T-cell (primary cell): ENCODE data around the gene EPSTI1. TPM values are rescaled to one million over a fixed set of nuclear protein-coding genes. Genes with fewer than 3 reads are reported as not detected.

Experiments used
- ATAC-seq, 4 experiments: fragments of 200-7000 bp in 3 of 4; fragments of 150-1000 bp in 1 of 4; cut with Tn5 transposase; replicated peaks in 1 of 4; 1 replicate in 3 of 4; 2 replicates in 1 of 4; pipeline ENCODE4 v1.10.0; 2021; ENCODE audit warnings: moderate library complexity in 3 of 4, mild to moderate bottlenecking in 2 of 4, moderate number of reproducible peaks in 1 of 4
- CTCF ChIA-PET, 2 donors: fragments of 300-600 bp; sonication (Branson Sonifier 250); formaldehyde crosslinking; loops; one replicate each; lab custom pipeline; 2022; ENCODE audit warnings: antibody characterized with exemption in 2 of 2; lab: Charles Lee
- POLR2A ChIA-PET, 2 donors: fragments of 300-600 bp; sonication (Branson Sonifier 250); formaldehyde crosslinking; loops; one replicate each; lab custom pipeline; 2022; ENCODE audit warnings: antibody characterized with exemption in 2 of 2; lab: Charles Lee
- DNase-seq, 35 experiments: peaks; one replicate each; pipeline versions ENCODE4 v3.0.0 to v3.0.0-alpha.2; 2013 to 2023
- H3K27ac ChIP-seq: one replicate; pipeline ENCODE4 v1.5.1; 2013; ENCODE audit warnings: low read length
- H3K27me3 ChIP-seq, 2 experiments: replicated peaks in 1 of 2; 1 replicate in 1 of 2; 2 replicates in 1 of 2; pipeline versions ENCODE4 v1.6.1 to v1.7.0; 2013; ENCODE audit warnings: low read length in 1 of 2, mixed read lengths in 1 of 2; ENCODE audit not compliant: control insufficient read depth in 2 of 2, insufficient read depth in 2 of 2; ENCODE audit errors: extremely low read depth in 1 of 2
- H3K36me3 ChIP-seq, 2 donors: 1 replicate in 1 of 2; 2 replicates in 1 of 2; pipeline versions ENCODE4 v1.6.1 to v1.7.0; 2013; ENCODE audit warnings: low read length in 1 of 2; ENCODE audit not compliant: control insufficient read depth in 2 of 2, insufficient read depth in 1 of 2; ENCODE audit errors: extremely low read depth in 1 of 2
- H3K4me1 ChIP-seq, 2 experiments: 1 replicate in 1 of 2; 2 replicates in 1 of 2; pipeline versions ENCODE4 v1.6.1 to v1.7.0; 2013; ENCODE audit warnings: low read length in 2 of 2, mixed read lengths in 1 of 2; ENCODE audit not compliant: insufficient read depth in 2 of 2, control insufficient read depth in 1 of 2; ENCODE audit errors: extremely low read depth in 1 of 2
- H3K4me3 ChIP-seq, 2 donors: 1 replicate in 1 of 2; 2 replicates in 1 of 2; pipeline versions ENCODE4 v1.5.1 to v1.7.0; 2013; ENCODE audit warnings: mild to moderate bottlenecking in 2 of 2, low read length in 1 of 2, moderate library complexity in 1 of 2; ENCODE audit not compliant: control insufficient read depth in 1 of 2; ENCODE audit errors: extremely low read depth in 1 of 2
- H3K9me3 ChIP-seq: 2 replicates; pipeline ENCODE4 v1.7.0; 2013
- H3K27ac Mint-ChIP-seq, 2 donors: one replicate each; pipeline ENCODE4 v1.8.0; 2020 to 2021; ENCODE audit warnings: mild to moderate bottlenecking in 2 of 2, mixed read lengths in 2 of 2
- H3K27me3 Mint-ChIP-seq, 2 donors: one replicate each; pipeline ENCODE4 v1.8.0; 2021 to 2022; ENCODE audit warnings: mixed read lengths in 2 of 2
- H3K36me3 Mint-ChIP-seq: one replicate; pipeline ENCODE4 v1.8.0; 2021; ENCODE audit warnings: mixed read lengths
- H3K4me1 Mint-ChIP-seq, 3 donors: one replicate each; pipeline ENCODE4 v1.8.0; 2020 to 2022; ENCODE audit warnings: mixed read lengths in 3 of 3, mild to moderate bottlenecking in 1 of 3
- H3K4me3 Mint-ChIP-seq, 3 donors: one replicate each; pipeline ENCODE4 v1.8.0; 2020 to 2022; ENCODE audit warnings: mild to moderate bottlenecking in 3 of 3, mixed read lengths in 3 of 3, moderate library complexity in 3 of 3
- H3K9me3 Mint-ChIP-seq, 3 donors: one replicate each; pipeline ENCODE4 v1.8.0; 2020 to 2022; ENCODE audit warnings: mixed read lengths in 3 of 3
- WGBS: methylation state at CpG from one replicate; pipeline ENCODE4 v1.1.5; 2013; ENCODE audit warnings: missing lambda C conversion rate; ENCODE audit not compliant: insufficient coverage; 5-methylcytosine and 5-hydroxymethylcytosine counted together
- total RNA-seq, 35 experiments: library from RNA in 6 of 35; stranded (reverse) in 6 of 35; fragments of 120-200 nt in 1 of 35; gene quantifications; one replicate each; pipeline versions ENCODE4 v1.2.1 to v1.2.4 and lab custom pipeline; 2013 to 2026

The EPSTI1 gene
- total RNA-seq, 5 donors from 2014 or later (not counting 1 experiment from before 2014, with no cell fraction given), result 15.3 to 29.9 (median 28.5) TPM

DNA sequence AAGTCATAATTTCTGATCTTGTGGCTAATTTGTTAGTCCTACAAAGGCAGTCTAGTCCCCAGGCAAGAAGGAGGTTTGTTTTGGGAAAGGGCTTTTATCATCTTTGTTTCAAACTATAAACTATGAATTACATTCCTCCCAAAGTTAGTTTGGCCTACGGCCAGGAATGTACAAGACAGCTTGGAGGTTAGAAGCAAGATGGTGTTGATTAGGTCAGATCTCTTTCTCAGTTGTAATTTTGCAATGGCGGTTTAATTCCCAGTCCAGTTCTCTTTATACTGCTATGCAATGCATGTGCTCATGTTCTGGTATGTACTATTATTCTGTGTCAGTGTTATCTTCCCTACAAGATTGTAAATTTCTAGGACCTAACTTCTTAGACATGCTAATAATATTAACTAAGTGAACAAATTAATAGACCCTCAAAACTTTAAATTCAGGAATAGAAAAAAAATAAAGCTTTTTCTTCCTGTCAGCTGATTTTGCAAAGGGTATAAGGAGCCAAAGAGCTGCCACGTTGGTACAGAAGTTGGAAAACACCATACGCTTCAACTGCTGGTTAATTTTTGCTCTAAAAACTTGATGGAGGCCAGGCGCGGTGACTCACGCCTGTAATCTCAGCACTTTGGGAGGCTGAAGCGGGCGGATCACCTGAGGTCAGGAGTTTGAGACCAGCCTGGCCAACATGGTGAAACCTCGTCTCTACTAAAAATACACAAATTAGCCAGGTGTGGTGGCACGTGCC lies 30.1 kb upstream of the EPSTI1 start:
- no peak overlapping the region for H3K27ac ChIP-seq
- no peaks in the 10 kb centered on the region for H3K27me3 ChIP-seq
- H3K36me3 ChIP-seq, result no peaks in the 10 kb centered on the region
- Mint-ChIP-seq H3K36me3 (no peaks in the 10 kb centered on the region), H3K4me1 (peaks cover 22 to 31% (median 25%) of the 10 kb centered on the region in 3 donors), H3K27ac (no peak overlapping the region), H3K27me3 (no peaks in the 10 kb centered on the region), H3K9me3 (no peaks in the 10 kb centered on the region), H3K4me3 (peak overlapping the region in 1 of 3 donors; percentile 99)
- ChIA-PET POLR2A (interaction anchor here (0.7 to 2.4 kb wide), 3 partner anchors 30 to 65 kb away, joined by 3 to 17 read pairs (median 9); partner anchors contain the start of gene EPSTI1 (in 1 of the 2)), CTCF (interaction anchor here (0.6 to 2.4 kb wide), 5 partner anchors 29 to 1682 kb away, joined by 4 to 8 read pairs (median 6); no protein-coding TSS in a partner anchor)
- 90% methylated on average over 2 of the region's 11 CpGs for WGBS
- no peak overlapping the region for H3K4me3 ChIP-seq
- no peak for ATAC-seq
- no peak for DNase-seq
- H3K4me1 ChIP-seq, result peaks cover 0 to 24% of the 10 kb centered on the region in 2 experiments
- no peaks in the 10 kb centered on the region for H3K9me3 ChIP-seq

GRCh38 chr13:43020794-43021193 lies 28.8 kb upstream of the EPSTI1 start:
- Mint-ChIP-seq H3K36me3 (no peaks in the 10 kb centered on the region), H3K27ac (no peak overlapping the region), H3K9me3 (no peaks in the 10 kb centered on the region), H3K4me1 (peaks cover 19 to 25% (median 21%) of the 10 kb centered on the region in 3 donors), H3K27me3 (no peaks in the 10 kb centered on the region), H3K4me3 (no peak overlapping the region)
- Histone ChIP-seq H3K27me3 (no peaks in the 10 kb centered on the region), H3K27ac (no peak overlapping the region), H3K9me3 (no peaks in the 10 kb centered on the region), H3K36me3 (no peaks in the 10 kb centered on the region), H3K4me1 (peaks cover 0 to 24% of the 10 kb centered on the region in 2 experiments), H3K4me3 (no peak overlapping the region)
- DNase-seq (no peak), ATAC-seq (no peak)
- POLR2A ChIA-PET, result no interaction called here
- WGBS, result no CpG with 5 or more reads among the region's 1 CpG
- CTCF ChIA-PET, result no interaction called here

DNA sequence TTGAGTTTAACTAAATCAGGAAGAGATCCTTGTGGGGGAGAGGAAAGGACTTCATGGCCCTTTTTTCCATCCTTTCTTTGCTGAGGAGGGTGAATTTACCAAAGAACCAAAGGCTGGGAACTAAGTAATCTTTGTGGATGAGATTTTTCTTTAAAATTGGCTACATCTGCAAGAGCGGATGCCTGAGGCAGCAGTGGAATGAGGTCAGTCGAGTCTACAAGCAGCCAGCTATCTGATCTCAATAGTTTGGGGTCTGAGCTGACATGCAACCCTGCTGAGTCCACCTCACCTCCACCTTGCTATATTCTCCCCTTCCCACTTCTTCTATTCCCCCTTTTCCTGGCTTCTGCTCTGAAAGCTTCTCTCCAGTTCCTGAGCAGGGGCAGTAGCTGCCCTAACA lies 27.8 kb upstream of the EPSTI1 start:
- DNase-seq (no peak), ATAC-seq (no peak)
- H3K9me3 ChIP-seq, result no peaks in the 10 kb centered on the region
- WGBS, result 81% methylated on average over 2 of the region's 2 CpGs
- Mint-ChIP-seq H3K27me3 (no peaks in the 10 kb centered on the region), H3K27ac (no peak overlapping the region), H3K4me3 (no peak overlapping the region), H3K9me3 (no peaks in the 10 kb centered on the region), H3K36me3 (no peaks in the 10 kb centered on the region), H3K4me1 (peaks cover 12 to 18% (median 13%) of the 10 kb centered on the region in 3 donors)
- no peaks in the 10 kb centered on the region for H3K27me3 ChIP-seq
- H3K4me1 ChIP-seq, result peaks cover 0 to 18% of the 10 kb centered on the region in 2 experiments
- no peaks in the 10 kb centered on the region for H3K36me3 ChIP-seq
- H3K4me3 ChIP-seq, result no peak overlapping the region
- ChIA-PET CTCF (no interaction called here), POLR2A (interaction anchor here (1.1 to 1.3 kb wide), 2 partner anchors 9 to 28 kb away, joined by 4 read pairs; partner anchors contain the start of gene EPSTI1 (in 1 of the 2))
- H3K27ac ChIP-seq, result no peak overlapping the region

- no peaks in the 10 kb centered on the region for H3K4me1 Mint-ChIP-seq
- ChIA-PET POLR2A (no interaction called here), CTCF (no interaction called here)
- Histone ChIP-seq H3K27ac (no peak overlapping the region), H3K4me3 (no peak overlapping the region), H3K36me3 (no peaks in the 10 kb centered on the region), H3K4me1 (no peaks in the 10 kb centered on the region), H3K9me3 (no peaks in the 10 kb centered on the region), H3K27me3 (no peaks in the 10 kb centered on the region)
- H3K36me3 Mint-ChIP-seq, result no peaks in the 10 kb centered on the region
- no peaks in the 10 kb centered on the region for H3K9me3 Mint-ChIP-seq
- no peak overlapping the region for H3K4me3 Mint-ChIP-seq
- no peak for ATAC-seq
- H3K27ac Mint-ChIP-seq, result no peak overlapping the region
- DNase-seq, result no peak
- no peaks in the 10 kb centered on the region for H3K27me3 Mint-ChIP-seq
- 94% methylated on average over 3 of the region's 5 CpGs for WGBS
Measured at GRCh38 chr13:43016226-43016625, 24.2 kb upstream of the EPSTI1 start.

DNA sequence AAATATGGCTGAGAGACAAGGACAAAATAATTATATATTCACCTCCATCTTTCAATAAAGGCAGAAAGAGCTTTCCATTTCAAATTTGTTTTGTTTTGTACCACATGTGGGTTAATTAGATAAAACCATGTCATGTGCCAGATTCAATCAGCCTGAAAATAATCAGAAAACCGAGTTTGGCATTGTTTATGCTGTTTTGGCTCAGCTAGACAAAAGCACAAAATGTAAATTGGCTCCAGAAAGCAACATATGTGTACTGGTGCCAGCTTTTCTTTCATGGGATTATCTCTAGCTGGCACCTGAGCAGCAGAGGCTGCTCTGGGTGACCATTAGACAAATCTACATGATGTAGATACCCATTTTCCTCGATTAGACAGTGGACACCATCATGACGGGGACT lies 22.1 kb upstream of the EPSTI1 start:
- Histone ChIP-seq H3K36me3 (no peaks in the 10 kb centered on the region), H3K4me1 (no peaks in the 10 kb centered on the region), H3K4me3 (no peak overlapping the region), H3K27me3 (no peaks in the 10 kb centered on the region), H3K27ac (no peak overlapping the region), H3K9me3 (no peaks in the 10 kb centered on the region)
- POLR2A ChIA-PET, result interaction anchor here in 1 of 2 donors (0.5 kb wide), 1 partner anchor 41 kb away, joined by 5 read pairs; no protein-coding TSS in a partner anchor
- ATAC-seq (no peak), DNase-seq (no peak)
- Mint-ChIP-seq H3K9me3 (no peaks in the 10 kb centered on the region), H3K36me3 (no peaks in the 10 kb centered on the region), H3K27ac (no peak overlapping the region), H3K4me1 (no peaks in the 10 kb centered on the region), H3K27me3 (no peaks in the 10 kb centered on the region), H3K4me3 (no peak overlapping the region)
- WGBS, result 90% methylated on average over 3 of the region's 3 CpGs
- CTCF ChIA-PET, result no interaction called here

DNA sequence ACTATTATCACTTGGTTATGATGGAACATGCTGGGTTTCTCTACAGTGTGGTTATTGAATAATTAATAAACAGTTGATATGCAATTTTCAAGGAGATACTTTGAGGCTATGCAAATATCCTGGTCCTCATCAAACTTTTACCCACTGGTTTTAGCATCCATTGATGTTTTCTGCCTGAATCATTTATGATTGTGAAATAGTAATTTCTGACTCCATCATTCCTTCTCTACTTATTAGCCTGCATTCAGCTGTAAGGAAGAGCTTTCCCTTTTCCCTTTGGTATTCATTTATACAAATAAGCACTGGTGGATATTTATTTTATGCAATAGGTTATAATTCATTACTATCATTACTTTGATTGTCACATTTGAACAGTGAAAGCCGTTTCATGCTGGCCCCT lies 17.5 kb upstream of the EPSTI1 start:
- Mint-ChIP-seq H3K4me1 (no peaks in the 10 kb centered on the region), H3K4me3 (no peak overlapping the region), H3K27ac (no peak overlapping the region), H3K27me3 (peaks cover 0 to 5% of the 10 kb centered on the region in 2 donors), H3K9me3 (no peaks in the 10 kb centered on the region), H3K36me3 (no peaks in the 10 kb centered on the region)
- CTCF ChIA-PET, result interaction anchor here in 1 of 2 donors (0.6 kb wide), 1 partner anchor 102 kb away, joined by 3 read pairs; no protein-coding TSS in a partner anchor
- ATAC-seq, result no peak
- WGBS, result no CpG with 5 or more reads among the region's 1 CpG
- Histone ChIP-seq H3K4me1 (no peaks in the 10 kb centered on the region), H3K9me3 (no peaks in the 10 kb centered on the region), H3K27me3 (no peaks in the 10 kb centered on the region), H3K36me3 (no peaks in the 10 kb centered on the region), H3K4me3 (no peak overlapping the region), H3K27ac (no peak overlapping the region)
- POLR2A ChIA-PET, result no interaction called here
- no peak for DNase-seq
